HG02938 (cell line): ENCODE measurements around the gene SCAF8.
"Not testable (repeated sequence)": the region's sequence is repeated elsewhere in the genome, so short reads cannot be mapped to it uniquely, and the experiment has no call there.

Experiments used
- ATAC-seq: cut with Tn5 transposase; IDR thresholded peaks from one replicate; pipeline ENCODE4 v1.9.1; 2021; ENCODE audit warnings: mild to moderate bottlenecking, moderate library complexity; ENCODE audit not compliant: unreplicated experiment

SCAF8 gene

GRCh38 chr6:154733183-154733625 lies at the start of gene SCAF8:
SCAF8 (plus strand) TSS chr6:154733416; CDS start chr6:154733901, 485 bp downstream.
- peak; percentile 75 for ATAC-seq

- peak; percentile 95 for ATAC-seq
Observed at GRCh38 chr6:154683756-154684523, 49.3 kb upstream of the SCAF8 start.

GRCh38 chr6:154686162-154686561 lies 47.1 kb upstream of the SCAF8 start:
- no peak for ATAC-seq

- ATAC-seq, result no peak
Observed at GRCh38 chr6:154689493-154690255, 43.5 kb upstream of the SCAF8 start.

GRCh38 chr6:154690857-154691256 lies 42.4 kb upstream of the SCAF8 start:
- ATAC-seq, result no peak

- ATAC-seq, result no peak
Observed at GRCh38 chr6:154696661-154697060, 36.6 kb upstream of the SCAF8 start.

GRCh38 chr6:154703124-154703523 lies 30.1 kb upstream of the SCAF8 start:
- no peak for ATAC-seq

- no peak for ATAC-seq
Observed at GRCh38 chr6:154705471-154706113, 27.6 kb upstream of the SCAF8 start.

GRCh38 chr6:154706389-154706788 lies 26.8 kb upstream of the SCAF8 start:
- no peak for ATAC-seq

- ATAC-seq, result no peak
Observed at GRCh38 chr6:154709621-154710020, 23.6 kb upstream of the SCAF8 start.

GRCh38 chr6:154710689-154711088 lies 22.5 kb upstream of the SCAF8 start:
- ATAC-seq, result no peak

- ATAC-seq, result no peak
Observed at GRCh38 chr6:154715446-154715845, 17.8 kb upstream of the SCAF8 start.

- ATAC-seq, result not testable (repeated sequence)
Observed at GRCh38 chr6:154716350-154716749, 16.9 kb upstream of the SCAF8 start.

- ATAC-seq, result no peak
Observed at GRCh38 chr6:154719433-154719832, 13.8 kb upstream of the SCAF8 start.

- no peak for ATAC-seq
Observed at GRCh38 chr6:154719854-154720253, 13.4 kb upstream of the SCAF8 start.

GRCh38 chr6:154721460-154721859 lies 11.8 kb upstream of the SCAF8 start:
- no peak for ATAC-seq

- no peak for ATAC-seq
Observed at GRCh38 chr6:154726887-154727286, 6.3 kb upstream of the SCAF8 start.

GRCh38 chr6:154731296-154732218 lies 1.7 kb upstream of the SCAF8 start:
- ATAC-seq, result no peak

- no peak for ATAC-seq
Observed at GRCh38 chr6:154732538-154733182, 556 bp upstream of the SCAF8 start.
